ENCODE results near the gene UBE2K.
"Not testable (repeated sequence)": the region's sequence is repeated elsewhere in the genome, so short reads cannot be mapped to it uniquely, and the experiment has no call there.

UBE2K gene

GRCh38 chr4:39802005-39802404 is 104.1 kb downstream of the UBE2K start:
- DNase-seq (ENCODE audit: low spot score): no peak

- no peak for DNase-seq (ENCODE audit: low spot score)
Measured at GRCh38 chr4:39808231-39808749, 110.4 kb downstream of the UBE2K start.

GRCh38 chr4:39812500-39812899 is 114.6 kb downstream of the UBE2K start:
- DNase-seq (ENCODE audit: low spot score): no peak

GRCh38 chr4:39813033-39813432 is 115.1 kb downstream of the UBE2K start:
- not testable (repeated sequence) for DNase-seq (ENCODE audit: low spot score)

- not testable (repeated sequence) for DNase-seq (ENCODE audit: low spot score)
Measured at GRCh38 chr4:39813761-39814160, 115.8 kb downstream of the UBE2K start.

- peak; percentile 2 for DNase-seq (ENCODE audit: low spot score)
Measured at GRCh38 chr4:39814403-39815185, 116.7 kb downstream of the UBE2K start.

GRCh38 chr4:39818646-39819045 is 120.7 kb downstream of the UBE2K start:
- no peak for DNase-seq (ENCODE audit: low spot score)

- no peak for DNase-seq (ENCODE audit: low spot score)
Measured at GRCh38 chr4:39820186-39820585, 122.2 kb downstream of the UBE2K start.

GRCh38 chr4:39821951-39822350 is 124.0 kb downstream of the UBE2K start:
- no peak for DNase-seq (ENCODE audit: low spot score)

GRCh38 chr4:39822662-39823061 is 124.7 kb downstream of the UBE2K start:
- DNase-seq (ENCODE audit: low spot score): no peak

- DNase-seq (ENCODE audit: low spot score): peak; percentile 15
Measured at GRCh38 chr4:39823191-39823590, 125.3 kb downstream of the UBE2K start.

- DNase-seq (ENCODE audit: low spot score): no peak
Measured at GRCh38 chr4:39825090-39825489, 127.2 kb downstream of the UBE2K start.

- no peak for DNase-seq (ENCODE audit: low spot score)
Measured at GRCh38 chr4:39825741-39826231, 127.8 kb downstream of the UBE2K start.
